Endodermal cell (in vitro differentiated cells): ENCODE data around the gene RGS16. TPM values are rescaled to one million over a fixed set of nuclear protein-coding genes. Genes with fewer than 3 reads are reported as not detected.

Experiments used
- DNase-seq: peaks from one replicate; pipeline ENCODE4 v3.0.0-alpha.2; 2017
- H3K27ac ChIP-seq: 2 replicates; pipeline ENCODE4 v1.5.1; 2013; ENCODE audit warnings: mild to moderate bottlenecking, low read depth, low read length, moderate library complexity
- H3K27me3 ChIP-seq: 2 replicates; pipeline ENCODE4 v1.6.1; 2013; ENCODE audit warnings: mild to moderate bottlenecking, low read length, moderate library complexity; ENCODE audit not compliant: insufficient read depth, control insufficient read depth, poor library complexity, severe bottlenecking
- H3K36me3 ChIP-seq: 2 replicates; pipeline ENCODE4 v1.7.0; 2013; ENCODE audit warnings: mild to moderate bottlenecking, low read length, moderate library complexity; ENCODE audit not compliant: control insufficient read depth, insufficient read depth
- H3K4me1 ChIP-seq: one replicate; pipeline ENCODE4 v1.7.0; 2013; ENCODE audit warnings: low read length; ENCODE audit not compliant: control insufficient read depth, insufficient read depth
- H3K4me3 ChIP-seq: 2 replicates; pipeline ENCODE4 v1.5.1; 2013; ENCODE audit warnings: mild to moderate bottlenecking, low read length, moderate library complexity
- H3K9ac ChIP-seq: 2 replicates; pipeline ENCODE4 v1.6.1; 2013; ENCODE audit warnings: mild to moderate bottlenecking, low read length, moderate library complexity; ENCODE audit not compliant: poor library complexity, severe bottlenecking; ENCODE audit errors: extremely low read depth
- H3K9me3 ChIP-seq: 2 replicates; pipeline ENCODE4 v1.6.1; 2013; ENCODE audit warnings: mild to moderate bottlenecking, low read length, moderate library complexity; ENCODE audit not compliant: control insufficient read depth
- H3K27ac Mint-ChIP-seq: 2 replicates; pipeline ENCODE4 v1.8.0; 2020; ENCODE audit warnings: mixed read lengths
- H3K27me3 Mint-ChIP-seq: 2 replicates; pipeline ENCODE4 v1.8.0; 2021; ENCODE audit warnings: mild to moderate bottlenecking, mixed read lengths; ENCODE audit not compliant: insufficient read depth
- H3K36me3 Mint-ChIP-seq: 2 replicates; pipeline ENCODE4 v1.8.0; 2020; ENCODE audit warnings: low read depth, mixed read lengths
- H3K4me1 Mint-ChIP-seq: 2 replicates; pipeline ENCODE4 v1.8.0; 2020; ENCODE audit warnings: mixed read lengths
- H3K4me3 Mint-ChIP-seq: 2 replicates; pipeline ENCODE4 v1.8.0; 2020; ENCODE audit warnings: mild to moderate bottlenecking, moderate library complexity, mixed read lengths
- H3K9me3 Mint-ChIP-seq: 2 replicates; pipeline ENCODE4 v1.8.0; 2020; ENCODE audit warnings: mild to moderate bottlenecking, mixed read lengths
- WGBS, 2 experiments: methylation state at CpG; one replicate each; pipeline versions ENCODE4 v1.1.5 to v1.1.7; 2013; ENCODE audit warnings: missing lambda C conversion rate in 2 of 2, mixed read lengths in 1 of 2; ENCODE audit not compliant: insufficient coverage in 1 of 2, insufficient read length in 1 of 2; 5-methylcytosine and 5-hydroxymethylcytosine counted together
- total RNA-seq, 2 donors: library from RNA; stranded (reverse); fragmentation: NEBNext Ultra II Directional in 1 of 2; extraction: Animal tissue kit (Norgen Biotek cat#: 25700) in 1 of 2; gene quantifications; 2 replicates in 1 of 2; 3 replicates in 1 of 2; pipeline ENCODE4 v1.2.1, GENCODE V29; 2021
- TF ChIP-seq, protein P1 (sequence below): fragments of 200-600 bp; sonication (generic); conservative IDR thresholded peaks from 2 replicates; pipeline ENCODE4 v1.5.0; 2021; ENCODE audit warnings: antibody characterized with exemption, mild to moderate bottlenecking

The RGS16 gene
- total RNA-seq, 2 donors from 2014 or later = 14.8 to 19.4 TPM

DNA sequence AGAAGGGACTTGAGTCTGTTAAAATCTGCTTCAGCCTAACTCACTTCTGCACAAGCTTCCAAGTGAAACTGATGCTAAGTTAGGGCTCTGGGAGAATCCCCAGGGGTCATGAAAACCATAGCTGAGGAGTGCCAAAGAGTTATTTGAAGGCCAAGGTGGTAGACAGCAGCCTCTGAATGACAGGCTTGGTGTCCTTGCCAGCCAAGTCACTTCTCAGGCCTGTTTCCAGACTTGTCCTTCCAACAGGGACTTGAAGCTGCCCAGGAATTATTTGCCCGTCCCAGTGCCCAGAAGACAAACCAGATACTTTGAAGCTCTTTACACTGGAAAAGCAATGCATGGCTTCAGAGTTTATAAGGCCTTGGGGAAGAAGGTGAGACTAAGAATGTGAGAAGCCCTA, 48.7 kb downstream of the RGS16 start:
- TF ChIP-seq, protein P1, sequence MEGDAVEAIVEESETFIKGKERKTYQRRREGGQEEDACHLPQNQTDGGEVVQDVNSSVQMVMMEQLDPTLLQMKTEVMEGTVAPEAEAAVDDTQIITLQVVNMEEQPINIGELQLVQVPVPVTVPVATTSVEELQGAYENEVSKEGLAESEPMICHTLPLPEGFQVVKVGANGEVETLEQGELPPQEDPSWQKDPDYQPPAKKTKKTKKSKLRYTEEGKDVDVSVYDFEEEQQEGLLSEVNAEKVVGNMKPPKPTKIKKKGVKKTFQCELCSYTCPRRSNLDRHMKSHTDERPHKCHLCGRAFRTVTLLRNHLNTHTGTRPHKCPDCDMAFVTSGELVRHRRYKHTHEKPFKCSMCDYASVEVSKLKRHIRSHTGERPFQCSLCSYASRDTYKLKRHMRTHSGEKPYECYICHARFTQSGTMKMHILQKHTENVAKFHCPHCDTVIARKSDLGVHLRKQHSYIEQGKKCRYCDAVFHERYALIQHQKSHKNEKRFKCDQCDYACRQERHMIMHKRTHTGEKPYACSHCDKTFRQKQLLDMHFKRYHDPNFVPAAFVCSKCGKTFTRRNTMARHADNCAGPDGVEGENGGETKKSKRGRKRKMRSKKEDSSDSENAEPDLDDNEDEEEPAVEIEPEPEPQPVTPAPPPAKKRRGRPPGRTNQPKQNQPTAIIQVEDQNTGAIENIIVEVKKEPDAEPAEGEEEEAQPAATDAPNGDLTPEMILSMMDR = no peak
- no peak for DNase-seq
- Mint-ChIP-seq H3K4me1 (peaks cover 7% of the 10 kb centered on the region), H3K4me3 (no peak overlapping the region), H3K27ac (no peak overlapping the region), H3K36me3 (no peaks in the 10 kb centered on the region), H3K27me3 (no peaks in the 10 kb centered on the region), H3K9me3 (peaks cover 11% of the 10 kb centered on the region)
- no peak overlapping the region for H3K9ac ChIP-seq
- peaks cover 6% of the 10 kb centered on the region for H3K4me1 ChIP-seq
- 83 to 86% methylated on average over 1 of the region's 1 CpG for WGBS, 2 experiments
- H3K4me3 ChIP-seq = no peak overlapping the region
- H3K36me3 ChIP-seq = no peaks in the 10 kb centered on the region
- H3K27me3 ChIP-seq = no peaks in the 10 kb centered on the region
- H3K9me3 ChIP-seq = peaks cover 6% of the 10 kb centered on the region
- no peak overlapping the region for H3K27ac ChIP-seq

DNA sequence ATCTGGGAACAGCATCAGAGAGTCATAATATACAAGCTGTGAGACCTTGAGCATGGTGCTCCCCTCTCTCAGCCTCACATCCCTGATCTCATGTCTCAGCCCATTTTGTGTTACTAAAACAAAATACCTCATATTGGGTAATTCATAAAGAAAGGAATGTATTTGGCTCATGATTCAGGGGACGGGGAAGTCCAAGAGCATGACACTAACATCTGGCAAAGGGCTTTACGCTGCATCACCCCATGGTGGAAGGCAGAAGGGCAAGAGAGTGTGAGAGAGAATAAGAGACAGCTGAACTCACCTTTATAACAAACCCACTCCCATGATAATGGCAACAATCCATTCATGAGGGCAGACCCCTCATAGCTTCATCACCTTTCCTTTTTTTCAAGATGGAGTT, 51.7 kb downstream of the RGS16 start:
- TF ChIP-seq, protein P1 = no peak
- H3K9me3 ChIP-seq = peaks cover 6% of the 10 kb centered on the region
- 100% methylated on average over 2 of the region's 2 CpGs; no CpG with 5 or more reads in 1 of the 2 experiments for WGBS, 2 experiments
- Mint-ChIP-seq H3K27me3 (no peaks in the 10 kb centered on the region), H3K36me3 (no peaks in the 10 kb centered on the region), H3K4me3 (no peak overlapping the region), H3K4me1 (peaks cover 9% of the 10 kb centered on the region), H3K9me3 (peaks cover 11% of the 10 kb centered on the region), H3K27ac (no peak overlapping the region)
- H3K27ac ChIP-seq = no peak overlapping the region
- no peaks in the 10 kb centered on the region for H3K36me3 ChIP-seq
- no peak overlapping the region for H3K4me3 ChIP-seq
- peaks cover 6% of the 10 kb centered on the region for H3K4me1 ChIP-seq
- DNase-seq = no peak
- no peaks in the 10 kb centered on the region for H3K27me3 ChIP-seq
- H3K9ac ChIP-seq = no peak overlapping the region

DNA sequence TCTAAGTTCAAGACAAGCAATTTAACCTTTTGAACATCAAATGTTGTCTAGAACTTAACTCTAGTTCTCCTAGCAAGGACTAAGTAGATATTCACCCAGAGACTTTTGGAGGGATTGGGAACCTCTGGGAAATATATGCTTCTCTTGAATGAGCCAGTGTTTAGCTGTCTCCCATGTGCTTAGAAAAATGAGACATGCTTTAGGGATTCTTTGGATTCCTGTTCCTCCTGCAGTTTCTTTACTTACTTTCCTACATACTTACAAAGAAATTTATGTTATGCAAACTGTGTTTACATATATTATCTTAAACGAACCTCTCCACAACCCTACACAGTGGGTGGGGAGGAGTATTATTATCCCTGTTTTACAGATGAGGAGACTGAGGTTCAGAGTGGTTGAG, 54.4 kb downstream of the RGS16 start:
- Mint-ChIP-seq H3K27ac (no peak overlapping the region), H3K27me3 (no peaks in the 10 kb centered on the region), H3K36me3 (no peaks in the 10 kb centered on the region), H3K4me1 (peaks cover 2% of the 10 kb centered on the region), H3K4me3 (no peak overlapping the region), H3K9me3 (peaks cover 11% of the 10 kb centered on the region)
- H3K9me3 ChIP-seq = peaks cover 6% of the 10 kb centered on the region
- no CpG with 5 or more reads among the region's 1 CpG for WGBS, 2 experiments
- H3K9ac ChIP-seq = no peak overlapping the region
- no peaks in the 10 kb centered on the region for H3K36me3 ChIP-seq
- H3K27ac ChIP-seq = no peak overlapping the region
- TF ChIP-seq, protein P1 = no peak
- no peaks in the 10 kb centered on the region for H3K27me3 ChIP-seq
- DNase-seq = no peak
- no peaks in the 10 kb centered on the region for H3K4me1 ChIP-seq
- H3K4me3 ChIP-seq = no peak overlapping the region
